Stimulated activated CD4-positive, alpha-beta T cell treated with anti-CD3 and anti-CD28 coated beads, Interleukin-15, amount 100 ng/mL, for 1 hour (primary cell): ENCODE measurements around the gene LRRC75B.
"Not testable (repeated sequence)": the region's sequence is repeated elsewhere in the genome, so short reads cannot be mapped to it uniquely, and the experiment has no call there.

Experiments used
- DNase-seq, 2 donors: peaks; one replicate each; pipeline ENCODE4 v3.0.0-alpha.2; 2020; ENCODE audit warnings: low read depth in 1 of 2, low spot score in 1 of 2

LRRC75B gene, protein sequence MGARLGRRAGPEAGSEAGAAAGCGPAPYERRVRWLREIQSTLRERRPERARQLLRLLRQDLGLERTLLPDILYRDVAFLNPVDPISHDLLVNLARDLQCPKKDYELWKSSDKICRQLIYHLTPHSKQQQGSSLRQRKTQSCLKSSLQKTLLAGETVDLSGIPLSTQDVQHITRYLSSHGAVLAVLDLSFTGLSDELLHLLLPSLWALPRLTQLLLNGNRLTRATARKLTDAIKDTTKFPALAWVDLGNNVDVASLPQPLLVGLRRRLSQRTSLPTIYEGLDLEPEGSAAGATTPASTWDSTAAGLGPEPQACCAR

GRCh38 chr22:24592851-24593558 lies at the start of gene LRRC75B:
TSS of gene LRRC75B (minus strand) at chr22:24593073. CDS start at chr22:24593039, 34 bp downstream.
- no peak for DNase-seq

- not testable (repeated sequence) for DNase-seq
These were observed 49.4 kb upstream of the LRRC75B start for GRCh38 chr22:24642307-24642706.

DNA sequence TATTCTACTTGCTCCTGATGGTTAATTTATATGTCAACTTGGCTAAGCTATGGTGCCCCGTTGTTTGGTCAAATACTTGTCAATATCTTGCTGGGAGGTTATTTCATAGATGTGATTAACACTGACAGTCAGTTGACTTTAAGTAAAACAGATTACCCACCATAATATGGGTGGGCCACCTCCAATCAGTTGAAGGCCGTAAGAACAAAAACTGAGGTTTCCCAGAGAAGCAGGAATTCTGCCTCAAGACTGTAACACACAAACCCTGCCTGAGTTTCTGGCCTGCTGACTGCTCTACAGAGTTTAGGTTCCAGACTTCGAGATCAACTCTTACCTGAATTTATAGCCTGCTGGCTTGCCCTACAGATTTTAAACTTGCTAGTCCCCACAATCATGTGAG lies 43.6 kb upstream of the LRRC75B start:
- not testable (repeated sequence) for DNase-seq

GRCh38 chr22:24634776-24635389 lies 42.0 kb upstream of the LRRC75B start:
- DNase-seq = not testable (repeated sequence)

- not testable (repeated sequence) for DNase-seq
These were observed 40.6 kb upstream of the LRRC75B start for GRCh38 chr22:24633231-24634023.

GRCh38 chr22:24632642-24633041 lies 39.8 kb upstream of the LRRC75B start:
- not testable (repeated sequence) for DNase-seq

DNA sequence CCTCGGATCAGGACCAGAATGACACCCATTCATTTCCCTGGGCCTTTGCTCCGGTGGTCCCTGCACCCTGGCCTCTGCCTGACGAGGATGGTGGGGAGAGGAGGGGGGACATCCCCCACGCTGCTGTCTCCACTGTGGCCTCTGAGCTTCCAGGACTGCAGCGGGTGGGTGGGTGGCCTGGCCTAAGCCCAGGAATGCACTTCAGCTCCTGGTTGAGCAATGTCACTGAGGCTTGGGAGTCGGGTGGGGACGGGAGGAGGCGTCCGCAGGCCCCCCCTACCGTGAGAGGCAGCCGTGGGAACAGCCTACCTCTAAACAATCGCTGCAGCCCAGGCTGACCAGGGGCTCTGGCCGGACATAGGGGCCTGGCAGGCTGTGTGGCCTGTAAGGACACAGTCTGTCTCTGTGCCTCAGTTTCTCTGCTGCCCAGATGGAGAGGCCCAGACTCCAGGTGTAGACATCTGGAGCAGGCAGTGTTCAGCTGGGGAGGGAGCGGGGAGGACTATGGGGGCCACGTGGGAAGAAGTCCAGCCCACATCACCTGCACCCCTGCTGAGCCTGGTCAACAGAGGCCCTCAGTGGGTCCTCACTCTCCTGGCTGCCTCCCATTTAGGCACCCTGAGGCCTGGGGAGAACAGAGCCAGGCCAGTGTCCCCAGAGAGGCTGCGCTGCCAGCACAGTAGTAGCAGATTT lies 38.7 kb upstream of the LRRC75B start:
- DNase-seq = not testable (repeated sequence)

DNA sequence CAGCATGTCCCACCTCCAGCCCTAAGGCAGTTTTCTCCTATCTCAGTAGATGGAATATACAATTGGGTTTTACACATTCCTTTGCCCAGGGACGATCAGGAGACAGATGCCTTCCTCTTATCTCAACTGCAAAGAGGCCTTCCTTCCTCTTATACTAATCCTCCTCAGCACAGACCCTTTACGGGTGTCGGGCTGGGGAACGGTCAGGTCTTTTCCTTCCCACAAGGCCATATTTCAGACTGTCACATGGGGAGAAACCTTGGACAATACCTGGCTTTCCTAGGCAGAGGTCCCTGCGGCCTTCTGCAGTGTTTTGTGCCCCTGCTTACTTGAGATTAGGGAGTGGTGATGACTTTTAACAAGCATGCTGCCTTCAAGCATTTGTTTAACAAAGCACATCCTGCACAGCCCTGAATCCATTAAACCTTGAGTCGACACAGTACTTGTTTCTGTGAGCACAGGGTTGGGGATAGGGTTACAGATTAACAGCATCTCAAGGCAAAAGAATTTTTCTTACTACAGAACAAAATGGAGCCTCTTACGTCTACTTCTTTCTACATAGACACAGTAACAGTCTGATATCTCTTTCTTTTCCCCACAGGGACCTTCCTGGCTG lies 38.0 kb upstream of the LRRC75B start:
- not testable (repeated sequence) for DNase-seq

GRCh38 chr22:24629069-24629468 lies 36.2 kb upstream of the LRRC75B start:
- not testable (repeated sequence) for DNase-seq

GRCh38 chr22:24627911-24628310 lies 35.0 kb upstream of the LRRC75B start:
- not testable (repeated sequence) for DNase-seq

- DNase-seq = not testable (repeated sequence)
These were observed 29.7 kb upstream of the LRRC75B start for GRCh38 chr22:24622596-24622995.

DNA sequence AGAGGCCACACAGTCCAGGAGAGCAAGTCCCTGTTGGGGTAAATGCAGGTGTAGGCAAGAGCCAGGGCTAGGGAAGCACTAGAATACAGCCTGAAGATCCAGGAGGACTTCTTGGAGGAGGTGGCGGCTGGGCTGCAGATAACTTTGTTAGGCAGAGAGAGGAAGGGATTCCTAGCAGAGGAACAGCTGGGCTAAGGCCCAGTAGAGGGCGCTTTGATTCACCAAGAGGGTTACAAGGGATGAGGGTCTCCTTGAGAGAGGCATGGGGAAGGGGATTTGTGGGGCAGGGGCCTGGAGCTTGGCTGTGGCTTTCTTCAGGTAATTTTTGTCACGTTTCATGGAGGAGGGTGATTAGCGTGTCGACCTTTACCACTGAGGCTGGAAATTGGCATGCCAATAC lies 28.4 kb upstream of the LRRC75B start:
- not testable (repeated sequence) for DNase-seq

- DNase-seq = not testable (repeated sequence)
These were observed 21.9 kb upstream of the LRRC75B start for GRCh38 chr22:24614794-24615193.

DNA sequence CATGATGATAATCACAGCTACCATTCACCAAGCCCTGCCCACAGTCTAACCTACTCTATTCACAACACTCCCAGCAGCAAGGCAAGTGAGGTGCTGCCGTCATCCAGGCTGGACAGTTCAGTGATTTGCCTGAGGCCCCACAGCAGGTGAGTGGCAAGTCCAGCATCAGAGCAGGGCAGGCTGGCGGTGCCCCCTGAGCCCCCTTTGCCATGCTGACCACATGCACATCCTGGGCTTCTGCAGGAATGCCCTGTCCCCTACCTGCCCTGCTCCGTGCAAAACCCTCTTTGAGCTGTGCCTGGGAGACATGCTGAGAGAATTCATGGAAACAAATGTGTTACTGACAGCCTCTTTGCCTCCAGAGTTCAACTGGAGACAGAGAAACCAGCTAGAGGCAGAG lies 17.0 kb upstream of the LRRC75B start:
- DNase-seq = not testable (repeated sequence)

- not testable (repeated sequence) for DNase-seq
These were observed 15.5 kb upstream of the LRRC75B start for GRCh38 chr22:24608327-24608726.

- DNase-seq = peak; percentile 33 to 41
These were observed 14.6 kb upstream of the LRRC75B start for GRCh38 chr22:24607429-24607983.

GRCh38 chr22:24606340-24606739 lies 13.5 kb upstream of the LRRC75B start:
- not testable (repeated sequence) for DNase-seq

GRCh38 chr22:24603770-24604629 lies 11.1 kb upstream of the LRRC75B start:
- not testable (repeated sequence) for DNase-seq
